HG03097 (cell line): ENCODE results near the gene CYP1A1.

ENCODE experiments used
- ATAC-seq: cut with Tn5 transposase; IDR thresholded peaks from one replicate; pipeline ENCODE4 v1.9.1; 2021; ENCODE audit not compliant: unreplicated experiment, low FRiP score

The CYP1A1 gene

GRCh38 chr15:74725225-74725774, at the start of gene CYP1A1:
Gene CYP1A1, minus strand, starts transcription at chr15:74725528. Its CDS starts 2,431 bp downstream, at chr15:74723097.
- no peak for ATAC-seq

DNA sequence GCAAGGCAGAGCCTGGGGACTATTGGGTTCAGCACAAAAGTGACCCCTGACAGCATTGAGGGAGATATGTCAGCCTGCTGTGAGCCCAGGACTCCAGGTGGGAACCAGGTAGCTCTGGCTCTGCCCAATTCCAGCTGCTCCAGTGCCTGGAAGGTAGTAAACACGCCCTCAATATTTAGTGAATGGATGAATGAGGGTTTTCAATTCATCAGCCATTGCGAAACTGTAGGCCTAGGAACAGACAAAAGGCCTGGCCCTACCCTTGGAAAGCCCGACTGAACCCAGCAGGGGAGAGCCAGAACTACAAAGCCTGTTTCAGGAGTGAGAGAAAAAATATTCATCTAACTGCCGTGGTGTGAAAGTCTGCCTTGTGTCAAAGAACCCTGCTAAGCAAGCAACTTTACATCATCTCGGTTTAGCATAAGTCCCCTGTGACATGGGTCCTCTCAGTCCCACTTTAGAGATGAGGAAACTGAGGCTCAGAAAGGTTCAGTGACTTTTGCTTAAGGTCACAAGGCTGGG, 48.5 kb upstream of the CYP1A1 start:
- ATAC-seq = no peak

- no peak for ATAC-seq
Measured at GRCh38 chr15:74773329-74773728, 48.0 kb upstream of the CYP1A1 start.

GRCh38 chr15:74770211-74770903, 45.0 kb upstream of the CYP1A1 start:
- no peak for ATAC-seq

DNA sequence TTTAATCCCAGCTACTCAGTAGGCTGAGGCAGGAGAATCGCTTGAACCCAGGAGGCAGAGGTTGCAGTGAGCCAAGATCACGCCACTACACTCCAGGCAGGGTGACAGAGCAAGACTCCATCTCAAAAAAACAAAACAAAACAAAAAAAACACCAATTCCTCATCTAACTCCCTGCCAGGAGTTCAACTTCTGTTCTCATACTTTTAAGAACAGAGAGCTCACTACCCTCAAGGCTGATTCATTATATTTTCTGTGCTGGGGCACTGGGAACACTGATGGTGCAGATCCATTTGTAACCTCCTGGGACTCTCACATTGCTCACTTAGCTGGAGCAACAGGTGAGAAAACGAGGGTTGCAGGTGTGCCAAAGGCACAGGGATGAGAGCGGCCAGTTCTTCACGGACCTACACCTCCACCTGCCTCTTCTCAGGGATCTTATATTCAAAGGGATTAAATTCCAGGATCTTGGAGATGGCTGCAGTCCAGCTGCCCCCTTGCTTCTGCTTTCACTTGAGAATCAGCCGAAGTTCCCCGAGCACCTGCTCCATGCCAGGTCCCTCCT, 44.2 kb upstream of the CYP1A1 start:
- ATAC-seq = no peak

DNA sequence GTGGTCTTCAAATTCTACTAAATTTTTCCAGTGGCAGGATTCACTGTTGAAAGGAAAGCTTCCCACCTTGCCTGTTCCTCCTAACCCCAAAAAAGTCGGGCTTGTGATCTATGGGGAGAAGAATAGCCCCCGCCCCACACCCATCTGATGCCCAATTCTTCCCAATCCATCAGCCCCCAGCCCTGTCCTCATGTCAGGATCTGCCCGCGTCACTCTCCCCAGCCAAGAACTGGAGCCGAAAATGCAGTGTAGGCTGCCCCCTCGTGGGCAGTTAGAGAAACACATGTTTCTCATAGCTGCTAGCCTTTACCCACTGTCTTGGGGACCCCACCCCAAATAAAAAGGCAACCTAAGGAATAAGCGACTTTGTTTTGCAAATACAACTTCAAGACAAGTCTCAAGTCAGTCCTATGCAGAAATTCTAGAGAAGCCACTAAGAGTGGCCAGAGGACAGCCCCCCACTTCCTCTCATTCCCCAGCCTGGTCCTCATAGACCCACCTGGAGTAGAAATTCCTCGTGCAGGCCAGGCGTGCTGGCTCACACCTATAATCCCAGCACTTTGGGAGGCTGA, 43.5 kb upstream of the CYP1A1 start:
- no peak for ATAC-seq

DNA sequence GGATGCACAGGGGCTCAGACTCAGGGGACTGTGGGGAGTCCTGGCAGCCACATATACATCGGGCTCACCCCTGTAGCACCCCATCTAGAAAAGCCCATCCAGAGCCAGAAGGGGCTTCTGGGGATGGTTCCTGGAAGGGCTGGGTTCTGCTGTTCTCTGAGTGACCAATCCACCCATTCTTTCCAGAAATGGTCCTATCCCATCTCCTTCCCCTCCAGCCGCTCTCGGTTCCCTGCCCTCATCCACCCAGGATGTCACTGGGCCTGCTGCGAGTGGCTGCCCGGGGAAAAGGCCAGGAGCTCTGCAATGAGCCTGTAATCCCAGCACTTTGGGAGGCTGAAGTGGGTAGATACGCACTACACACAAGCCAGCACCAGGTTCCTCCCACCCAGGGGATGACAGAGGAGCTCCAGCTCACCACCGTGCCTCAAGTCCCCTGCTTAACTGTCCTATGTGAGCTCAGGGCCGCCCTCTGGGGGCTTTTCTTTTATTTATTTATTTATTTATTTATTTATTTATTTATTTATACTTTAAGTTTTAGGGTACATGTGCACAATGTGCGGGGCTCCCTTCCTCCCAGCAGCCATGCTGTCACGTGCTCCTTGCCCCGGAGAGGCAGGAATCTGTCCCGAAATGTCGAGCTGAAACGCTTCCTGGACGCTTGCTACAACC, 42.9 kb upstream of the CYP1A1 start:
- no peak for ATAC-seq

- no peak for ATAC-seq
Measured at GRCh38 chr15:74767167-74768098, 42.1 kb upstream of the CYP1A1 start.

DNA sequence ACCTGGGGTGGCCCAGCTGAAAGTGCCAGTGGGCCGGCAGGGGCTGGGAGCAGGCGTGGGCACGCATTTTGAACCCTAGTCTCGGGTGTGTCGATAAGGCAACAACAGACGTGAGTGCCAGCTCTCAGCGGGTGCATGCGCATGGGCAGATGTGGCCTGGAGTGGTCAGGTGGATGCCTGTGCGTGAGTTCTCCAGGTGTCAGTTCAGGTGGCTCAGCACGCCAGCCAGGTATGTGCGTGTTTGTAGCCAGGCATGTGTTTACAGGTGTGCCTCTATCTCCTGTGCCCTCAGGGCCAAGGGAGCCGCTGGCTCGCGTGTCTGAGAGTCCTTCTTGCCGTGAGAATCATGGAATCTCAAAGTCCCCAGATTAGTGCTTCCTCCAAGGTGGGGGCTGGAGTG, 38.1 kb upstream of the CYP1A1 start:
- no peak for ATAC-seq

DNA sequence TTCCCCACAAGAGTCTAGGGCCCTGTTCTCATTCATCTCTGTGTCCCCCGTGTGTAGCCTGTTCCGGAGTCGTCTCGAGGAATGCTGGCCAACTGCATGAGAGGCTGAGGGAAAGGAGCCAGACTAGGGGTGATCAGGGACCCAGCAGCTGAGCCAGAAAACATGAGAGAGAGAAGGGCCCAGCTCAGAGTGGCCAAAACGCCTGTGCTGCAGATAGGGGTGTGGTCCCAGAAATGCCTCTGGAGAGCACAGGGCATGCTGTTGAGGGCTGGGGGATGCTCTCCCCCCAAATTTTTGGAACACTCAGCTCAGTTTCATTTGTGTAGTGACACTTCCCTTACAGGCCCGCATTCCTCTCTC, 37.4 kb upstream of the CYP1A1 start:
- no peak for ATAC-seq

DNA sequence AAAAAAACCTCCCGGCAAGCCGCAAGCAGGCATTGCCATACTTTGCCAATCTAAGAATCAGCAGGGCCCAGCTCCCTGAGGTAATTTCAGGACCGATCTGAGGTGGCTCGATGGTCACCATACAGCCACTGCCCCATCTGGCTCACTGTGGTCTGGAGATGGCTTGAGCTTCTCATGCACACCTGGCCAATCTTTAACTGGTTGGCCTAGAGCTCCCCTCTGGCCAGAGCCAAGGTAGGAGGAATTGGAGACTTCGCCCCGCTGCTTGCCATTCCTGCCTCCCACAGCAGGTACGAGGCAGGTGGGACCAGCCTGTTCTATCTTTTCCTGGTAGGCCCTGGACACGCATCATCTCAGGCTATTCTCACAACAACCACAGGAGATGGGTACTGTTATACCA, 33.4 kb upstream of the CYP1A1 start:
- ATAC-seq = no peak

- ATAC-seq = no peak
Measured at GRCh38 chr15:74754593-74755215, 29.4 kb upstream of the CYP1A1 start.

DNA sequence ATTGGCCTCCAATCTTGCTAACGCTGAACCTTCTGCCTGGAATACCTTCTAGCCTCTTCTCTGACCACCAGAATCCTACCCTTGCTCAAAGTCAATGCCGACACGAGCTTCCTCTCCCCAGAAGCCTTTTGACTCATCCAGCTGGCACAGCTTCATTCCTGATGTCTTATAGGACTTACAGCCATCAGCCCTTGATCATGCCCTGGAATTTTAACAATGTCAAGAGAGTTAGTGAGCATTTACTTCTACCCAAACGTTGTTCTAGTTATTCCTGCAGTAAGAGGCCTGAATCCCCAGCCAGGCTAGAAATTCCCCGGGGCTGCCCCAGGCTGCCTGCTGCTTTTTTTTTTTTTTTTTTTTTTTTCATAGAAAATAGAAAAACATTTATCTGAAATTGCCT, 27.2 kb upstream of the CYP1A1 start:
- no peak for ATAC-seq

- ATAC-seq = no peak
Measured at GRCh38 chr15:74752011-74752410, 26.7 kb upstream of the CYP1A1 start.

GRCh38 chr15:74750751-74751150, 25.4 kb upstream of the CYP1A1 start:
- no peak for ATAC-seq

DNA sequence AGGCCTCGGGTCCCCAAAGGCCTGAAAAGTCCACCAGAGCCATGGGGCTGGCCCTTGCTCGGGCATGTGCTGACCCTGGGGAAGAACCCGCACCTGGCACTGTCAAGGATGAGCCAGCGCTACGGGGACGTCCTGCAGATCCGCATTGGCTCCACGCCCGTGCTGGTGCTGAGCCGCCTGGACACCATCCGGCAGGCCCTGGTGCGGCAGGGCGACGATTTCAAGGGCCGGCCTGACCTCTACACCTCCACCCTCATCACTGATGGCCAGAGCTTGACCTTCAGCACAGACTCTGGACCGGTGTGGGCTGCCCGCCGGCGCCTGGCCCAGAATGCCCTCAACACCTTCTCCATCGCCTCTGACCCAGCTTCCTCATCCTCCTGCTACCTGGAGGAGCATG, 24.5 kb upstream of the CYP1A1 start:
- no peak for ATAC-seq

GRCh38 chr15:74748322-74748946, 23.1 kb upstream of the CYP1A1 start, which contains the start of gene CYP1A2:
Gene CYP1A2, plus strand, starts transcription at chr15:74748845. Its CDS starts 894 bp downstream, at chr15:74749739.
- ATAC-seq = no peak

- ATAC-seq = no peak
Measured at GRCh38 chr15:74746389-74746788, 21.1 kb upstream of the CYP1A1 start.

GRCh38 chr15:74742422-74742821, 17.1 kb upstream of the CYP1A1 start:
- ATAC-seq = no peak
